Kidney (tissue), 14 donors: ENCODE measurements around the gene LINGO1. TPM values are rescaled to one million over a fixed set of nuclear protein-coding genes. Genes with fewer than 3 reads are reported as not detected.

Experiments used
- DNase-seq, 5 donors: peaks; one replicate each; pipeline ENCODE4 v3.0.0-alpha.2; 2013 to 2020
- FAIRE-seq: peaks from 2 replicates; lab custom pipeline; 2012; peaks lifted over from hg19 to GRCh38; lab: Jason Lieb, UNC
- H3K27ac ChIP-seq, 2 donors: one replicate each; pipeline ENCODE4 v1.7.0; 2013; ENCODE audit warnings: low read depth in 2 of 2, low read length in 2 of 2, inconsistent platforms in 1 of 2
- H3K27me3 ChIP-seq: one replicate; pipeline ENCODE4 v1.7.1; 2013; ENCODE audit warnings: low read length, inconsistent platforms; ENCODE audit not compliant: control insufficient read depth, insufficient read depth
- H3K36me3 ChIP-seq, 3 donors: one replicate each; pipeline versions ENCODE4 v1.7.0 to v1.7.1; 2013; ENCODE audit warnings: low read length in 3 of 3, control low read depth in 1 of 3, inconsistent platforms in 1 of 3; ENCODE audit not compliant: insufficient read depth in 3 of 3, control insufficient read depth in 2 of 3
- H3K4me1 ChIP-seq, 3 donors: one replicate each; pipeline versions ENCODE4 v1.7.0 to v1.7.1; 2013; ENCODE audit warnings: low read length in 3 of 3, inconsistent platforms in 1 of 3, low read depth in 1 of 3; ENCODE audit not compliant: control insufficient read depth in 2 of 3, insufficient read depth in 2 of 3
- H3K4me3 ChIP-seq, 3 donors: one replicate each; pipeline versions ENCODE4 v1.7.0 to v1.8.1; 2013; ENCODE audit warnings: low read length in 3 of 3, control low read depth in 1 of 3, inconsistent platforms in 1 of 3
- H3K9ac ChIP-seq, 3 donors: one replicate each; pipeline versions ENCODE4 v1.7.0 to v1.7.1; 2013; ENCODE audit warnings: low read length in 3 of 3, control low read depth in 1 of 3, inconsistent platforms in 1 of 3
- H3K9me3 ChIP-seq, 3 donors: one replicate each; pipeline versions ENCODE4 v1.7.0 to v1.7.1; 2013; ENCODE audit warnings: low read length in 3 of 3, control low read depth in 1 of 3, inconsistent platforms in 1 of 3; ENCODE audit not compliant: control insufficient read depth in 2 of 3, insufficient read depth in 1 of 3
- CTCF ChIP-seq: IDR thresholded peaks from 3 replicates; pipeline ENCODE4 v1.5.1; 2012; ENCODE audit warnings: mild to moderate bottlenecking, moderate library complexity, borderline replicate concordance; ENCODE audit not compliant: insufficient read depth; ENCODE audit errors: extremely low read depth
- intact Hi-C: fragments of 100-400 bp; cut with DNase I; formaldehyde crosslinking; loops from one replicate; pipeline ENCODE4 v1.11.1; 2022
- polyA plus RNA-seq: library from polyadenylated mRNA; stranded (reverse); fragments of 350-450 nt; fragmentation: Illumina TruSeq; extraction: RNeasy Lipid Tissue Mini Kit (QIAGEN cat#74804); gene quantifications from one replicate; pipeline ENCODE4 v1.2.3, GENCODE V29; 2014; ENCODE audit warnings: low read depth, low replicate concordance; ENCODE audit not compliant: insufficient read depth
- total RNA-seq: library from RNA; stranded (reverse); fragmentation: NEBNext Ultra II Directional; extraction: Animal tissue kit (Norgen Biotek cat#: 25700); gene quantifications from one replicate; pipeline ENCODE4 v1.2.1, GENCODE V29; 2021
- donor health status: control.
- donor health status: control.
- donor health status: control.
- donor health status: control.
- donor health status: control.
- donor health status: DM: yes; HTN: yes; CAD: no.
- donor health status: Normal renal cell carcinoma (clear cell type).

The LINGO1 gene
- total and polyA plus RNA-seq, 2 donors from 2014 or later, result 3.9 to 6.8 TPM

GRCh38 chr15:77633913-77634265 is 1.2 kb upstream of the LINGO1 start:
- peaks cover 7% of the 10 kb centered on the region for H3K27me3 ChIP-seq
- no peak overlapping the region for H3K4me3 ChIP-seq
- no peaks in the 10 kb centered on the region for H3K9me3 ChIP-seq
- no peak overlapping the region for H3K9ac ChIP-seq
- intact Hi-C loops, result loop anchor here (10.0 kb wide), 1 partner anchor 191 kb away; no protein-coding TSS in a partner anchor
- no peak for TF ChIP-seq CTCF
- peak in 1 of 5 donors; percentile 80 for DNase-seq
- H3K4me1 ChIP-seq, result peaks cover 0 to 9% (median 8%) of the 10 kb centered on the region in 3 donors
- H3K36me3 ChIP-seq, result no peaks in the 10 kb centered on the region
- no peak overlapping the region for H3K27ac ChIP-seq
- FAIRE-seq, result no peak

- peak; percentile 100 for TF ChIP-seq CTCF
- FAIRE-seq, result no peak
These were observed 611 bp upstream of the LINGO1 start for GRCh38 chr15:77633134-77633912.

GRCh38 chr15:77631745-77632533 is 773 bp downstream of the LINGO1 start:
- Histone ChIP-seq H3K36me3 (no peaks in the 10 kb centered on the region), H3K27ac (no peak overlapping the region), H3K4me1 (peaks cover 0 to 9% (median 8%) of the 10 kb centered on the region in 3 donors), H3K27me3 (peaks cover 7% of the 10 kb centered on the region), H3K4me3 (peak overlapping the region in 2 of 3 donors; percentile 19 to 39), H3K9me3 (peaks cover 0 to 3% (median 0%) of the 10 kb centered on the region in 3 donors), H3K9ac (no peak overlapping the region)
- DNase-seq (peak; percentile 41 to 81 (median 66)), FAIRE-seq (no peak)
- intact Hi-C loops, result loop anchor here (10.0 kb wide), 1 partner anchor 193 kb away; no protein-coding TSS in a partner anchor
- no peak for TF ChIP-seq CTCF

More at GRCh38 chr15:77633134-77633912, 611 bp upstream of the LINGO1 start:
- peaks cover 7% of the 10 kb centered on the region for H3K27me3 ChIP-seq
- H3K4me3 ChIP-seq, result peak overlapping the region in 2 of 3 donors; percentile 43 to 44
- H3K9ac ChIP-seq, result no peak overlapping the region
- no peaks in the 10 kb centered on the region for H3K36me3 ChIP-seq
- intact Hi-C loops, result loop anchor here (10.0 kb wide), 1 partner anchor 191 kb away; no protein-coding TSS in a partner anchor
- H3K4me1 ChIP-seq, result peaks cover 0 to 9% (median 8%) of the 10 kb centered on the region in 3 donors
- no peaks in the 10 kb centered on the region for H3K9me3 ChIP-seq
- peak; percentile 91 to 94 (median 93) for DNase-seq
- no peak overlapping the region for H3K27ac ChIP-seq
